Cerebellar cortex (tissue), 1 donor: ENCODE results near the gene TAS2R60.
"Not testable (repeated sequence)": the region's sequence is repeated elsewhere in the genome, so short reads cannot be mapped to it uniquely, and the experiment has no call there.

ENCODE experiments used
- DNase-seq: peaks from one replicate; pipeline ENCODE4 v3.0.0-alpha.2; 2015; ENCODE audit warnings: low spot score

The TAS2R60 gene

GRCh38 chr7:143444063-143444782 is 970 bp downstream of the TAS2R60 start:
- no peak for DNase-seq

GRCh38 chr7:143444785-143445184 is 1.5 kb downstream of the TAS2R60 start:
- DNase-seq = no peak

GRCh38 chr7:143447466-143447865 is 4.2 kb downstream of the TAS2R60 start:
- no peak for DNase-seq

GRCh38 chr7:143448429-143448828 is 5.2 kb downstream of the TAS2R60 start:
- no peak for DNase-seq

- DNase-seq = no peak
Measured at GRCh38 chr7:143449793-143450192, 6.5 kb downstream of the TAS2R60 start.

- DNase-seq = no peak
Measured at GRCh38 chr7:143451122-143451521, 7.9 kb downstream of the TAS2R60 start.

- no peak for DNase-seq
Measured at GRCh38 chr7:143451746-143452145, 8.5 kb downstream of the TAS2R60 start.

- no peak for DNase-seq
Measured at GRCh38 chr7:143452495-143452894, 9.2 kb downstream of the TAS2R60 start.

- DNase-seq = no peak
Measured at GRCh38 chr7:143454091-143454680, 10.9 kb downstream of the TAS2R60 start.

GRCh38 chr7:143455491-143455890 is 12.2 kb downstream of the TAS2R60 start:
- DNase-seq = no peak

GRCh38 chr7:143455942-143456341 is 12.7 kb downstream of the TAS2R60 start:
- no peak for DNase-seq

GRCh38 chr7:143456992-143457793 is 13.9 kb downstream of the TAS2R60 start:
- no peak for DNase-seq

- no peak for DNase-seq
Measured at GRCh38 chr7:143458263-143458662, 15.0 kb downstream of the TAS2R60 start.

GRCh38 chr7:143458681-143459080 is 15.4 kb downstream of the TAS2R60 start:
- no peak for DNase-seq

GRCh38 chr7:143459359-143459758 is 16.1 kb downstream of the TAS2R60 start:
- no peak for DNase-seq

GRCh38 chr7:143460271-143460979 is 17.2 kb downstream of the TAS2R60 start:
- no peak for DNase-seq

GRCh38 chr7:143462045-143462444 is 18.8 kb downstream of the TAS2R60 start:
- no peak for DNase-seq

GRCh38 chr7:143463556-143463955 is 20.3 kb downstream of the TAS2R60 start:
- DNase-seq = no peak

GRCh38 chr7:143463957-143464356 is 20.7 kb downstream of the TAS2R60 start:
- no peak for DNase-seq

- DNase-seq = no peak
Measured at GRCh38 chr7:143467724-143468123, 24.5 kb downstream of the TAS2R60 start.

GRCh38 chr7:143472071-143472689 is 28.9 kb downstream of the TAS2R60 start:
- not testable (repeated sequence) for DNase-seq
